Left lung (tissue), 10 donors: ENCODE results near the gene SEPTIN7. TPM values are rescaled to one million over a fixed set of nuclear protein-coding genes. Genes with fewer than 3 reads are reported as not detected.

Experiments used
- ATAC-seq: fragments of 200-7000 bp; cut with Tn5 transposase; one replicate; pipeline ENCODE4 v1.9.1; 2020; ENCODE audit warnings: moderate library complexity
- DNase-seq, 4 donors: peaks; one replicate each; pipeline ENCODE4 v3.0.0-alpha.2; 2013 to 2020
- H3K27ac ChIP-seq, 2 donors: fragments of 200-600 bp; sonication (generic) in 1 of 2; one replicate each; pipeline versions ENCODE4 v1.5.0 to v1.8.0; 2020 to 2021
- H3K27me3 ChIP-seq, 2 donors: fragments of 200-600 bp; sonication (generic) in 1 of 2; one replicate each; pipeline versions ENCODE4 v1.5.0 to v1.8.0; 2020 to 2021
- H3K36me3 ChIP-seq, 2 donors: fragments of 200-600 bp; sonication (generic) in 1 of 2; one replicate each; pipeline versions ENCODE4 v1.5.0 to v1.8.0; 2020 to 2021
- H3K4me1 ChIP-seq, 2 donors: fragments of 200-600 bp; one replicate each; pipeline ENCODE4 v1.8.0; 2021
- H3K4me3 ChIP-seq, 2 donors: fragments of 200-600 bp; sonication (generic) in 1 of 2; one replicate each; pipeline versions ENCODE4 v1.5.0 to v1.8.0; 2020 to 2021; ENCODE audit warnings: mild to moderate bottlenecking in 1 of 2
- H3K9me3 ChIP-seq, 2 donors: fragments of 200-600 bp; sonication (generic) in 1 of 2; one replicate each; pipeline versions ENCODE4 v1.5.0 to v1.8.0; 2020 to 2021
- CTCF ChIP-seq, 2 donors: fragments of 200-600 bp; sonication (generic) in 1 of 2; IDR thresholded peaks; one replicate each; pipeline versions ENCODE4 v1.5.0 to v1.8.0; 2021; ENCODE audit warnings: antibody characterized with exemption in 2 of 2
- intact Hi-C, 2 donors: fragments of 100-400 bp; cut with DNase I; formaldehyde crosslinking; loops; one replicate each; pipeline versions ENCODE4 v1.11.2 to v1.14.2; 2022
- polyA plus RNA-seq, 6 donors: library from polyadenylated mRNA; unstranded; fragments of 120-200 nt; gene quantifications; one replicate each; pipeline ENCODE4 v1.2.1, GENCODE V29; 2013; ENCODE audit not compliant: insufficient read length in 6 of 6
- total RNA-seq, 2 donors: library from RNA; stranded (reverse); fragmentation: NEBNext Ultra II Directional; extraction: Animal tissue kit (Norgen Biotek cat#: 25700); gene quantifications; one replicate each; pipeline ENCODE4 v1.2.1, GENCODE V29; 2021
- donor health status: DM: no; HTN: yes; CAD: no.
- donor health status: DM: no; HTN: no; CAD: no.

The SEPTIN7 gene
- total and polyA plus RNA-seq, 8 donors: 174 to 511 (median 440) TPM

DNA sequence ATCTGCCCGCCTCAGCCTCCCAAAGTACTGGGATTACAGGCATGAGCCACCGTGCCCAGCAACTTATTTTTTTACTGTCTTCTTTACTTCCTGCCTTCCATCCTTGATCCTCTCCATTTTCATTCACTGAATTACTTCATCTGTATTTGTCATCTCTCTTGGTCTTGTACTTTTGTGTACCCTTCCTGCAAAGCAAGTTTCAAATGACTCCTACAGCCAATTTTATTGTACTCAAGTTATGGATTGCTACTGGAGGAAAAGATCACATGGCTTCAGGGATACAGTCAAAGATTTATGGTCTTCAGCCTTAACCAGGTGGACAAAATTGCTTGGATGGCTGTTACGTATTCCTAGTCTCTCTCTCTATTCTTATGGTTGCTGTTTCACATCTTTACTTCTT is 22.6 kb downstream of the SEPTIN7 start:
- no peak for TF ChIP-seq CTCF (IDR thresholded peaks at IDR 0.05)
- intact Hi-C loops: no loop called here
- peaks cover 6 to 40% of the 10 kb centered on the region in 2 donors for H3K4me1 ChIP-seq

GRCh38 chr7:35825974-35826373 is 25.1 kb downstream of the SEPTIN7 start:
- DNase-seq (no peak), ATAC-seq (no peak)
- no peak overlapping the region for H3K27ac ChIP-seq
- H3K9me3 ChIP-seq: peaks cover 0 to under 1% of the 10 kb centered on the region in 2 donors
- peaks cover 11 to 44% of the 10 kb centered on the region in 2 donors for H3K4me1 ChIP-seq
- H3K4me3 ChIP-seq: no peak overlapping the region
- intact Hi-C loops: no loop called here
- no peak for TF ChIP-seq CTCF (IDR thresholded peaks at IDR 0.05)
- H3K36me3 ChIP-seq: no peaks in the 10 kb centered on the region
- no peaks in the 10 kb centered on the region for H3K27me3 ChIP-seq

More for the DNA sequence above, 22.6 kb downstream of the SEPTIN7 start:
- Histone ChIP-seq H3K27me3 (no peaks in the 10 kb centered on the region), H3K27ac (no peak overlapping the region), H3K9me3 (peaks cover 0 to 5% of the 10 kb centered on the region in 2 donors), H3K4me3 (no peak overlapping the region), H3K36me3 (no peaks in the 10 kb centered on the region)
- ATAC-seq (no peak), DNase-seq (no peak)

DNA sequence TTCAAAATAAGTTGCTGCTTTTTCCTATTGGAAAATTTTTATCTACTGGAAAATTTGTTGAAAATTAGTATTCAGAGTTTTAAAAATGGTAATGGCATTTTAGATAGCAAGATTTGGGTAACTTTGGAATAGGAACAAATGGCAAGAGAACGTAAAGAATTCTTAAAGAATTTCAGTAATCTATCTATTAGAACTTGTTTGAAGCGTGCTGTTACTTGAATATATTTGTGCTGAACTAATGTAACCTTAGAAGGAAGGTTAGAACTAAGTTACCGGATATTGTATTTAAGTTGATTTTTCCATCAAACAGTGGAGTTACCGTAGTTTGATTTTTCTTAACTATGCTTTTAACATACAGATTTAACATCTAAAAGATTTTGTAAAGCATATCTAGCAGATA is 25.9 kb downstream of the SEPTIN7 start:
- no peak for DNase-seq
- intact Hi-C loops: no loop called here
- Histone ChIP-seq H3K36me3 (no peaks in the 10 kb centered on the region), H3K27me3 (no peaks in the 10 kb centered on the region), H3K4me1 (peaks cover 14 to 44% of the 10 kb centered on the region in 2 donors), H3K27ac (no peak overlapping the region), H3K4me3 (no peak overlapping the region), H3K9me3 (no peaks in the 10 kb centered on the region)
- TF ChIP-seq CTCF (IDR thresholded peaks at IDR 0.05): no peak
- no peak for ATAC-seq

DNA sequence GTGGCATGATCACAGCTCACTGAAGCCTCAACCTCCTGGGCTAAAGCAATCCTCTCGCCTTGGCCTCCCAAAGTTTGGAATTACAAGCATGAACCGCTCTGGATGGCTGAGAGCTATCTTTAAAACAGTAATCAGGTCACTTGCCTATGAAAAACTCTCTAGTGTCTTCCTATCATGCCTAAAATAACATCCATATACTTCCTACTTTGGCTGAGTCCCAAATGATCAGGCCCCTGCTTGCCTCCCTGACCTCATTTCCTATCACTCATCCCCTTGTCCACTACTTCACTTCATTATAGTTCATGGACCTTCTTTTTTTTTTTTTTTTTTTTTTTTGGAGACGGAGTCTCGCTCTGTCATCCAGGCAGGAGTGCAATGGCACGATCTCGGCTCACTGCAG is 28.0 kb downstream of the SEPTIN7 start:
- Histone ChIP-seq H3K27me3 (no peaks in the 10 kb centered on the region), H3K4me3 (no peak overlapping the region), H3K4me1 (peaks cover 12 to 40% of the 10 kb centered on the region in 2 donors), H3K9me3 (no peaks in the 10 kb centered on the region), H3K27ac (no peak overlapping the region), H3K36me3 (peaks cover 0 to 11% of the 10 kb centered on the region in 2 donors)
- ATAC-seq: no peak
- intact Hi-C loops: no loop called here
- TF ChIP-seq CTCF (IDR thresholded peaks at IDR 0.05): no peak
- DNase-seq: no peak

- TF ChIP-seq CTCF (IDR thresholded peaks at IDR 0.05): no peak
- intact Hi-C loops: no loop called here
- H3K9me3 ChIP-seq: no peaks in the 10 kb centered on the region
- DNase-seq (no peak), ATAC-seq (peak; percentile 33)
- H3K27ac ChIP-seq: no peak overlapping the region
- H3K36me3 ChIP-seq: peaks cover 0 to 30% of the 10 kb centered on the region in 2 donors
- no peak overlapping the region for H3K4me3 ChIP-seq
- H3K27me3 ChIP-seq: no peaks in the 10 kb centered on the region
- peaks cover 8 to 20% of the 10 kb centered on the region in 2 donors for H3K4me1 ChIP-seq
Measured at GRCh38 chr7:35831208-35831607, 30.4 kb downstream of the SEPTIN7 start.
